Islet of Langerhans (tissue), 1 donor: ENCODE data around the gene ADGRV1.
A peak's percentile ranks its signal among the peaks of the same experiment; 100 is the strongest.
"Not testable (repeated sequence)": the region's sequence is repeated elsewhere in the genome, so short reads cannot be mapped to it uniquely, and the experiment has no call there.

Experiments
- FAIRE-seq: peaks from one replicate; lab custom pipeline; 2011; peaks lifted over from hg19 to GRCh38; lab: Jason Lieb, UNC

ADGRV1 gene

DNA sequence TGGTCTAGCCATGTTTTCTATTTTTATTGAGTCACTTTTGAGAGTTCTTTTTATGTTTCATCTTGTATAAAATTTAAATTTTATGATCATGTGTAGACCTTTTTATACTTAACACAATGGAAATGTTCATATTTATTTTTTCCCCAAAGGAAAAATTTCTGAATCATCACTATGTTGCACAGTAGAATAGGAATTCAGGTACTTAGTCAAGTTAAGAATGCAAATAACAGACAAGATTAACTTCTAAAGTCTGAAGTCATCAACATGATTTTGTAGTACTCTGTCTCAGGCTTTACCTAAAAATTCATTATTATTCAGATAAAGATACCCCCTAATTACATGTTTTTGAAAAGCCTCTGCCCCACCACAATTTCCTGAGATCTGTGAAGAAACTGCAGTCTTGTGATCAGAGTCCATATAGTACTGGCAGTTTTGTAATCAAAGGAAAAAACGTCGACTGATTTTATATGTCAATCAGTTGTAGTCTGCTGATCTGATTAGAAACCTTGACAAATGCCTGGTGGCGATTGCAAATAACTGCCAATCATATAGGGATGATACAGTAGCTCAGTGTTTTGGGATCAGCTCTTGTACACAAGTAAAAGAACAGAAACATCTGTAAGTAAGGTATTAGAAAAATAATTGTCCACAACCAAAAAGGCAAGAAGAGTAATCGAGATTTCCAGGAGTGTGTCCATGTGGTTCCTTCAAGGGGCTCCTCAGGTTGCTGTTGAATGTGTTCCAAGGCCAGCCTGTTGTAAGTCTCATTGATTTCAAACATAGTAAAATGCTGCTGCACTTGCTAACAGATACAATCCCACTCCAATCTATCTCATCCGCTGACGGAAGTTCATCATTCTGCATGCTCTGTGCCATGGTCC is 472.2 kb downstream of the ADGRV1 start:
- FAIRE-seq: no peak

GRCh38 chr5:91031402-91031752 is 472.8 kb downstream of the ADGRV1 start:
- FAIRE-seq: no peak

- no peak for FAIRE-seq
Observed at GRCh38 chr5:91032125-91032524, 473.5 kb downstream of the ADGRV1 start.

DNA sequence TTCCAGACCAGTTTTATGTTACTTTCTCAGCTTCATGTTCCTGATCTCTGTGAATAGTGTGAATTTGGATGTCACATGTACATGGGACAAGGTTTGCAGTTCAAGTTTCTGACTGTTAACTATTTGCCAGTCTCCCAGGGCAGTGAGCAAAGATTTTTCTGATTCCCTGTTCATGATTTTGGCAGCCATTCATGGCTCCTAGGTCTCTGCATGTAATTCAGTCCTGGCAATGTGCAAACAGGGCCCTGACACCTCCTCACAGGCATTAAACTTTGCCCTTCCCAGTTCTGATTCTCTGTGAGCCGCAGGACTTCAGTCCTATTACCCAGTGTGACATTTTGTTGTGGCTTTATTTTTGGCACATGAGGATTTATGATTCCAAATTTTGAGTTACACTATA is 474.8 kb downstream of the ADGRV1 start:
- FAIRE-seq: no peak

- no peak for FAIRE-seq
Observed at GRCh38 chr5:91038180-91038808, 479.7 kb downstream of the ADGRV1 start.

GRCh38 chr5:91041132-91041531 is 482.5 kb downstream of the ADGRV1 start:
- not testable (repeated sequence) for FAIRE-seq

DNA sequence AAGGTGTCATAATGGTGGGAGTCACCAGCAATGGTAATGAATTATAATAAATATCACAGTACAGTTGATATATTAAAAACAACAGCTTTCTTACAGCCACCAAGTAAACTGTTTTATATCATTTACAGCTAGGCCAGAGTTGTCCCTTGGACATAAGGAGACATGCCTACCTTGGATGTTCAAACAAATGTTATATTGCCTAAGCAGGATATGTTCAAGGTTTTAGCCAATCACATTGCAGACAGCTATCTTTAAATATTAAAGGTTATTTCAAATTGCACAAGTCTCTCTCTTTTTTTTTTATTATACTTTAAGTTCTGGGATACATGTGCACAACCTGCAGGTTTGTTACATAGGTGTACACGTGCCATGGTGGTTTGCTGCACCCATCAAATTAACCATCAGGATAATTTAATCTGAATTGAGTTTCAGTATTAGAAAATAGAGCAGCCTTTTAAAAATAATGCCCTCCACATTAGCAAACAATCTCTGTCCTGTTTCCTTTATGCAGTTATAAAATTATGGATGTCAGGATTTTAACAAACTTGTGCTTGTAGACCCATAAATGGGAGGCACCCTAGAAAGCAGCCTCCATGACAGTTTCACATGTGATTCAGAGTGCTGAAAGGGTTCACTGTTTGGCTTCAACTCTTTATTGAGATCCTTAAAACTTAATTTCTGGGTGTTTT is 483.8 kb downstream of the ADGRV1 start:
- no peak for FAIRE-seq

DNA sequence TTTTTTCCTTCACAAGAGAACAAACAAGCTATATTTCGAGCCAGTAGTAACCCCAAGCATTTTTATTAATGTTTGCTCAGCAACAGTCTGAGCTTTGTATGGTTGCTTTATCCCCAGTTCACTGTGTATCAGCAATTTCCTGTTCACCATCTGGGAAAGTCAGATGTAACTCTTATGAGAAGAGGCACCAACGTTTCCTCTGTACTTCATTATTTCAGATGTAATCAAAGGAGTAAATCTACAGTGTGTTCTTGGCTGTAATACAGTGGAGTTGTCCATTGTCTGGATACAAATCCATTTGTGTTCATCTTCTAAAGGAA is 484.3 kb downstream of the ADGRV1 start:
- FAIRE-seq: no peak

DNA sequence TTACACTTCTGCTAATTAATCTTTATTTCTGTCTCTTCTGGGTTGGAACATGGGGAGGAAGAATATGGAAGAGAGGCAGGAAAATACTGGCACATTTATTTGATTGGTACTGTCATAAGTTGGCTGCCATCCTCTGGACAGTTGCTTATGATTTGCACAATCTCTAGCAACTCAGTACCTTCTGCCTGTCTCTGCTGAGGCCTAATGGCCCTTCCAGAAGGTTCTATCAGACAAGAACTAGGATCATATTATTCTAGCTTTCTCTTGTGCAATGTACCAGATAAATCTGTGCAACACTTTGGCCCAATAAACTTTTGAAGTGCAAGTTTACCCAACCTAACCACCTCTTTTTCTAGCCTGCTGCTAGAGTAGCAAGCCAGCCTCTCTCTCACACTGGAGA is 489.5 kb downstream of the ADGRV1 start:
- no peak for FAIRE-seq

DNA sequence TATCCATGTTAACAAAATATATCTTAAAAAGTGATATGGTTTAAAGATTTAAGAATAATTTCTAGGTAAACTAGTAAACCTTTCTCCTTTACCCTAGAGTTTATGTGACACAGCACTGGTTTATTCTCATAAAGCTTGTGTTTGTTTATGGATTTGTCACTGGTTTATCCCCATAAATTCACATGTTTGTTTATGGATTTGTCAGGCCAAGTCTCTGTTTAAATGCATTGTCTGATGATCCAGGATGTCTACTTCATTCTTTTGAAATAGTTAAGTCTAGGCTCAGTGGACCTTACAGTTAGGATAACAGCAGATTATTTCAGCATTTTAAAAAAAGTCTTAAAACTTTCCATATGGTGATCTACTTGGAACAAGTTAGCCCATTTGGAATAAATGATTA is 490.5 kb downstream of the ADGRV1 start:
- FAIRE-seq: no peak

GRCh38 chr5:91049800-91050199 is 491.2 kb downstream of the ADGRV1 start:
- no peak for FAIRE-seq

- not testable (repeated sequence) for FAIRE-seq
Observed at GRCh38 chr5:91052411-91052810, 493.8 kb downstream of the ADGRV1 start.

DNA sequence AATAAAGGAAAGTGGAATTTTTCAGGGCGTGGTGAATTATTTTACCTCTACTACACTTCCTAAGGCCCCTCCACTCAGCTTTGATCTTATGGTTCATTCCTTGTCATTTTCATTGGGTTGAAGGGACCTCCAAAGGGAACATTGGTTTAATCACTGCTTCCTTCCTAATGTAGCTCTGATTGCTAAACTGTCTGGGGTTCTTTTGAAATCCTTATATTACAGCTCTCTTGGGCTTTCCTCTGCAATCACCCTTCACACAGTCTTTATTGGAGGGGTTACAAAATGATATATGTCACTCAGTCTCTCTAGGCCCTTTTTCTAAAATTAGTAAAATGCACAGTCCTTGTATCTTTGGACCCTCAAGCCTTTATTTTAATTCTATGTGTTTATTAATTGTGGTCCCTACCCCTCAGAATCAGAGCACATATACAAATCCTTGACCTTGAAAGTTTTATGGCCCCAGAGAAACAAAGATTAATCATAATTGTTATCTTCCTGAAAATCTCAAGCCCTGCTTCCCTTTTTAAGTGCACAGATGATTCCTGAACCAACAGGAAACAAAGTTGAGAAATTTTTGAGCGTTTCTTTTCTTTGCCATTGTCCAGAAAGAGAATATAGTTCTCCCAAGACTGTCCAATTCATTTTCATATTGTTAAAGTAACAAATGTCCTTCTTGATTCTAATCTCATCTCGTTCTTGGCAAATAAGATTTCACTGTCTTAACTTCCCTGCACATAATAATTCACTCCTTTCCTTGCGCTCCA is 494.6 kb downstream of the ADGRV1 start:
- no peak for FAIRE-seq

DNA sequence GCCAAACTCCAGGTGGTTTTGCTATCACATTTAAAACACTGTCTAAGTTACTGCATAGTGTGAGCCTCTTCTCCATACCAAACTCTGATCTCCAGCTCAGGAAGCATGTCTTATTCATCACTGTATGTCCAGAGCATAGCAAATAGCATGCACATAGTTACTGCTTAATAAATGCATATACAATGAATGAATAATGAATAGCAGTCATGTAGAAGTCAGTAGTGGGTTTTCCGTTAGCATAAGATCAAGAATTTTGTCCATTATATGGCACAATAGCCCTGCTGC is 495.1 kb downstream of the ADGRV1 start:
- no peak for FAIRE-seq

- no peak for FAIRE-seq
Observed at GRCh38 chr5:91058155-91058554, 499.6 kb downstream of the ADGRV1 start.

- FAIRE-seq: no peak
Observed at GRCh38 chr5:91058575-91058974, 500.0 kb downstream of the ADGRV1 start.

DNA sequence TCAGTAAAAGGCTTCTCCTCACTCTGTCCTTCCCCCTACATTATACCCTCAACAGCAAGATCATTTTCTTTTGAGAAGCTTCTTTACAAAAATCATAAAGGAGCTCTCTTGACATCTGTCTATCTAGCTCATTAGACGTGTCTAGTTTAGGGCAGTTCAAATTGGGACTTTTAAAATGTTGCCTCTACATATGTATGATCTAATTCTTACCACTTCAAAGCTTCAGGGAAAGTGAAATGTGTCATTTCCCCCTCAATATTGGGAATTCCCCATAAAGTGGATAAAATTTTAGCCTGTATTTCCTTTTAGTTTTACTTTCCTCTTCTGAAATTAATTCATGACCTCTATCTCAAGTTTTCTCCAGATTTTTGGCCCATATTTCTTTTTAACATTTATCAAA is 500.8 kb downstream of the ADGRV1 start:
- FAIRE-seq: no peak

- FAIRE-seq: no peak
Observed at GRCh38 chr5:91061094-91061493, 502.5 kb downstream of the ADGRV1 start.

DNA sequence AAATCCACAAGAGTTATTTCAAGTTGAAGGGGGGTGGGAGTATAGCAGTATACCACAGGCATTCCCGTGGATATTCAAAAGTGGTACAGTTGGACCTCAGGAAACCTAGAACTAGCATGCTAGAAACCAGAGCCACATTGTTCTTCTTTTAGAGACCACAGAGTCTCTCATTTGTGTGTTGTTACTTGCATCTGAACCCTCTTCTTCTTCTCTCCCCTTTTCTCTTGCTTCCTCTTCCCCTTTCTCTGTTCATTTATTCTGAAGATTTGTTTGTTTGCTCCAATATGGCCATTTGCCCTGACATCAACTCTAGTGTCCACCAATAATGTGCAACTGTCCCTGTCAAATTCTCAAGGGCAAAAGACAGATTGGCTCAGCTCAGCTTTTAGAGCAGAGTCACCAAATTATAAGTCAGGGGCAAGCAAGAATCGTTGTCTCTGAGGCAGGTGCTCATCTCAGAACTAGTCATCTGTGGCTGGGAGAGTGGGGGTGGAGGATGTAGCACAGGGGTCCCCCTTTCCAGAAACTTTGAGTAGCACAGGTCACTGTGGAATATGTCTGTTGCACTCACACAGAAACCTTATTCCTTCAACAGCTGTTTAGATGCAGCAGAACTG is 503.5 kb downstream of the ADGRV1 start:
- FAIRE-seq: no peak

GRCh38 chr5:91063098-91063690 is 504.6 kb downstream of the ADGRV1 start:
- not testable (repeated sequence) for FAIRE-seq

DNA sequence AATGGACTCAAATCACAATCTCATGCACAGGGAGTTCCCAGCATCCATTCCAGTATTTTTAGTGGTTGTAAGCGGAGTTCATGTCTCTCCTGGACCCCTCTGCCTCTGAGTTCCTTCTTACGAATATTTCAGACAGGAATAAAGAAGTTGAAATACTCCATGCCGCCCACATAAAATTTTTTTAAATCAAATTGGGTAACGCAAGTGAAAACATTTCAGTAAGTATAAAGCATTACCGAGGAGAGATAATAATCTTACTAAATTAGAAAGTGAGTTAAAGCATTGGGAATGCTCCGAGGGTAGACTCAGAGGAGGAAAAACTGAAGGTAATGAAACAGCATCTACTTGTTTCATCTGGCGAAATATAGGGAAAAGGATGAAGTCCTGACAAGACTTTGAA is 506.9 kb downstream of the ADGRV1 start:
- no peak for FAIRE-seq

DNA sequence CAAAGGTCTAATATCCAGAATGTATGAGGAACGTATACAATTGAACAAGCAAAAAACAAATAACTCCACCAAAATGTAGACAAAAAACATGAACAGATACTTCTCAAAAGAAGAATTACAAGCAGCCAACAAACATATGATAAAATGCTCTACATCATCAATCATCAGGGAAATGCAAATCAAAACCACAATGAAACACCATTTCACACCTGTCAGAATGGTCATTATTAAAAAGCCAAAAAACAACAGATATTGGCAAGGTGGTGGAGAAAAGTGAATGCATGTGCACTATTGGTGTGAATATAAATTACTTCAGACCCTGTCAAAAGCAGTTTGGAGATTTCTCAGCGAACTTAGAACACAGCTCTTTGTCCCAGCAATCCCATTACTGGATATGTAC is 510.8 kb downstream of the ADGRV1 start:
- peak; percentile 9 for FAIRE-seq
